ENCODE results near the gene CCDC188.

Gene CCDC188

DNA sequence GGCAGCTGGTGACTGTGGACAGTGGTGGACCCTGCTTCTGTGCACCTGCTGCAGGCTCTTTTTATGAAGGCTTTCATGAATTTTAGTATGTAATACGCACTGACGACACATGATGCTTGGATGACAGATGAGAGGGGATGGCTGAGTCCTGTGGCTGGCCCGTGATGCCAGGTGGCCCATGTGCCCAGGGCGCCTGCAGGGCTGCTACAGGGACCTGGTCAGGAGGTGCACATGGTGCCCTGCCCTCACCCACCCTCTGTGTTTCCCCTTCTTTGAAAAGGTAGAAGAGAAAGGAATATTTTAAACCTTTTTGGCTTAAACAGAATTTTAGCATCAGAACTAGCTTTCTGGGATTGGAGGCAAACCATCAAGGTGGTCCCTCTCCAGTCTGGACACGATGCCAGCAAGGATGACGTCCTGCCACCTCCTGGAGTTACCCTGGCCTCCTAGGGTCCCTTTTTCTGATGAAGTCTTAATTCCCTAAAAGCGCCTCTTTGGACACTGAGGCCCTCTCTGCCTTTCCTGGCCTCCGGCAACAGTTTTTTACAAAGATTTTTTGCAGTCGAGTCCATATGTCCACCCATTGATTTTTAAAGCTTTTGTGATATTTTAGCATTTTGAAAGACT, 40.4 kb downstream of the CCDC188 start:
- peaks cover 39% of the 10 kb centered on the region for H3K4me1 Mint-ChIP-seq
- no peak overlapping the region for H3K4me3 Mint-ChIP-seq
- peak overlapping the region; percentile 95 for H3K27ac Mint-ChIP-seq
- ATAC-seq (no peak), DNase-seq (no peak)
- no peaks in the 10 kb centered on the region for H3K27me3 Mint-ChIP-seq
- no peaks in the 10 kb centered on the region for H3K9me3 Mint-ChIP-seq
- H3K36me3 Mint-ChIP-seq (ENCODE audit: low read depth): peaks cover 21% of the 10 kb centered on the region

DNA sequence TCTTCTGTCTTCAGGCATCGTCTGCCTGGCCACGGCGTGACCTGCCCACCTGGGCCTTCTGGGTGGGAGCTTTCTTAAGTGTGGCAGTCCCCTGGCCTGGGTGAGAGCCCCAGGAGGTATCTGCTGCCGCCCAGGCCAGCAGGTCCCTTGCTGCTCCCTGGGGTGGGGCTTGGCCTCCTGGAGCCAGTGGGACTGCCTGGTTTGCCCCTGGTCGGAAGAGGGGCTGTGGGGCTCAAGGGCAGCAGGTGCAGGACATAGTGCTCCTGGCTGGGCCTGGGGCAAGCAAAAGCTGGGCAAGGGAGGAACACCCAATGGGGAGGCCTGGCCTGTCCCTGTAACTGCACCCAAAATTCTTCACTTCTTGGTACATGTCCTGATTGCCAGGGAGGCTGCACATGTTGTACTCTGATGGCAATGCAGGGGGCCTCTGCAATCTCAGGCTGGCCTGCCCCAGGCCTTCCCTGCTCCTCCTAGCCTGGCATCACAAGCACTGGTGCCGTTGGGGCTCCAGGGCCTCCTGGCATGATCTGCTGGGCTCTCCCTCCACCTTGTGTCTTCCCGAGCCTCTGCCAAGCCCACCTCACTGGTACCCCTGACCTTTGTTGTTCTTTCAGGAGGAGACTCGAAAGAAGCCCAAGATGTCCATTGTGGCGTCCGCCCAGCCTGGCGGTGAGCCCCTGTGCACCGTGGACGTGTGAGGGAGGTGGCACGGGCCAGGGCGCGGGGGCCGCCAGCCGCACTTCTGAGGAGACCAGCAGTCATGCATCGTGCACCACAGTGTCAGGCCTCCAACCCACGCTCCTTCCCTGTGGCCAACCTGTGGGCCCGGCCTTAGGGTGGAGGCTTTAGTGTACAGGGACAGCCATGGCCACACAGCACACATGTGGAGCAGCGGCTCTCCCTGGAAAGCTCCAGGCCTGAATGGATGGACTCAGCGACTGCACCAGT, 41.2 kb downstream of the CCDC188 start:
- H3K4me3 Mint-ChIP-seq: no peak overlapping the region
- H3K27me3 Mint-ChIP-seq: no peaks in the 10 kb centered on the region
- no peaks in the 10 kb centered on the region for H3K9me3 Mint-ChIP-seq
- no peak for DNase-seq
- H3K36me3 Mint-ChIP-seq (ENCODE audit: low read depth): peaks cover 19% of the 10 kb centered on the region
- H3K4me1 Mint-ChIP-seq: peaks cover 32% of the 10 kb centered on the region
- peak overlapping the region; percentile 60 for H3K27ac Mint-ChIP-seq
- no peak for ATAC-seq

DNA sequence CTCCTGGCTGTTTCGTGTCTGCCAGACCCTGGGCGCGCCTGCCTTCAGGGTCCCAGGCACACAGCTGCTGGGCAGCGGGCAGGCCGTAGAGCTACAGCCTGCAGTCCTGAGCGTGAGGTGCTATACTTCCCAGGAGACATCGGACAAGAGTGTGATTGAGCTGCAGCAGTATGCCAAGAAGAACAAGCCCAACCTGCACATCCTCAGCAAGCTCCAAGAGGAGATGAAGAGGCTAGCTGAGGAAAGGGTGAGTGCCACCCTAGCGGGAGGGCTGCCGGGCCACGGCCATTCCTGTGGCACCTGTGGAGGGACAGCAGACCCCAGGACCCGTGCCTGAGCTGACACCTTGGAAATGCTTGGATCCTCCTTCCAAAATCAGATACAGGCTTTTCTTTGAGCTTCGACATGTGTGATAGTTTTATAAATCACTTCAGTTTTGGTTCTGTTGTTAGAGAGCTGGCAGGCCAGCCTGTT, 42.1 kb downstream of the CCDC188 start:
- no peak overlapping the region for H3K27ac Mint-ChIP-seq
- H3K27me3 Mint-ChIP-seq: no peaks in the 10 kb centered on the region

DNA sequence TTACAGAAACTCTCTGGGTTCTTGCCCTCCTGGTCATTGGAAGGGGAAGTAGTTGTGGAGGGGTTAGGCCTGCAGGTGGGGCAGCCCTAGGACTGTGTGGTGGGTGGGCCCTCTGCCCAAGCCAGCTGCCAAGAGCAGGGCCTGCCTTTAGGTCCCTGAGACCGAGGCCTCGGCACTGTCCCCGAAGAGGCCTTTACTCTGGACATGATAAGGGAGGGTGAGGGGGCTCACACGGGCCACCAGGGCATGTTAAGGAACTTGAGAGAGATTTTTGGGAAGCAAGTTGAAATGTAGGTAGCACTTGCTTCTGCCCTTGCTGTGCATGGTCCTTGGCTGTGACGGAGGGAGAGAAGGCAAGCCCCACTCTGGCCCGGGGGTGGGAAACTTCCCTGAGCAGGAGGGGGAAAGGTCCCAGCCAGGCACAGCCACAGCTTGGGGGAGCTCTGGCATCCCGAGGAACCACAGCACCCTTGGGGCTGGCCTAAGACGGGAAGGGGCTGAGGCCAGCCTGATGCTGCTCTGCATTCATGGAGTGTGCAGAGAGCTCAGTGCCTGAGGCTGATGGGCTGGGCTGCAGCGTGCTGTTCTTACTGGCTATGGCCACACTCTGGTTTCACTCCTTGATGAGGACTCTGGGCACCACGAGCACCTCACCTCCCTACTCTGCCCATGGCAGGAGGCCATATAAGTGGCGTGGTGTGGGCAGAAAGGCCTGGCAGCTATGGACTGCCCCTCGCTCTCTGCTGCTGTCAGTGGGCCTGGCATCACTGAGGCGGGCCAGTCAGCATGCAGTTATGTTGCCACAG, 42.7 kb downstream of the CCDC188 start:
- Mint-ChIP-seq H3K36me3 (ENCODE audit: low read depth) (peaks cover 18% of the 10 kb centered on the region), H3K27me3 (no peaks in the 10 kb centered on the region), H3K4me3 (no peak overlapping the region), H3K9me3 (no peaks in the 10 kb centered on the region), H3K4me1 (peaks cover 25% of the 10 kb centered on the region), H3K27ac (no peak overlapping the region)
- DNase-seq (no peak), ATAC-seq (no peak)

More for the DNA sequence above, 42.1 kb downstream of the CCDC188 start:
- peaks cover 15% of the 10 kb centered on the region for H3K36me3 Mint-ChIP-seq (ENCODE audit: low read depth)
- H3K4me1 Mint-ChIP-seq: peaks cover 26% of the 10 kb centered on the region
- no peak overlapping the region for H3K4me3 Mint-ChIP-seq
- no peaks in the 10 kb centered on the region for H3K9me3 Mint-ChIP-seq
- no peak for ATAC-seq
- no peak for DNase-seq

DNA sequence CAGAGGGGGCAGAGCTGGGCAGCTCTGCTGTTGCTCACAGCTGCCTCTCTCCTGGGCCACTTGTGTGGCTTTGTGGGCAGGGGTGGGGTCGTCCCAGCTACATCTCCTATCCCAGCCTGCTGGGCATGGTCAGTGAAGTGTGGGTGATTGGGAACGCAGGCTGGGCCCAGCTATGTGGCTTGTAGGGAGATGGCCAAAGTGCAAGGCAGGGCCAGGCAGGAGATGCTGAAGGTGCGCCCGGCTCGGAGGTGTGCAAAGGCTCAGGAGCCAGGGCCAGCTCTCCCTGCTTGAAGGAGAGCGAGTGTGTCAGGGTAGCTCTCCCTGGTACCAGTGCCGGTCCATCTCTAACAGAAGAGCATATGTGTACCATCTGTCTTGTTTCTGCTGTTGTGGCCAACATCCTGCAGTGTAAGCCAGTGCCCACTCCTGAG, 43.4 kb downstream of the CCDC188 start:
- no peaks in the 10 kb centered on the region for H3K9me3 Mint-ChIP-seq
- H3K27me3 Mint-ChIP-seq: no peaks in the 10 kb centered on the region
- H3K27ac Mint-ChIP-seq: no peak overlapping the region
- H3K4me1 Mint-ChIP-seq: peaks cover 23% of the 10 kb centered on the region
- H3K36me3 Mint-ChIP-seq (ENCODE audit: low read depth): peaks cover 19% of the 10 kb centered on the region
- H3K4me3 Mint-ChIP-seq: no peak overlapping the region
- no peak for DNase-seq
- ATAC-seq: no peak

DNA sequence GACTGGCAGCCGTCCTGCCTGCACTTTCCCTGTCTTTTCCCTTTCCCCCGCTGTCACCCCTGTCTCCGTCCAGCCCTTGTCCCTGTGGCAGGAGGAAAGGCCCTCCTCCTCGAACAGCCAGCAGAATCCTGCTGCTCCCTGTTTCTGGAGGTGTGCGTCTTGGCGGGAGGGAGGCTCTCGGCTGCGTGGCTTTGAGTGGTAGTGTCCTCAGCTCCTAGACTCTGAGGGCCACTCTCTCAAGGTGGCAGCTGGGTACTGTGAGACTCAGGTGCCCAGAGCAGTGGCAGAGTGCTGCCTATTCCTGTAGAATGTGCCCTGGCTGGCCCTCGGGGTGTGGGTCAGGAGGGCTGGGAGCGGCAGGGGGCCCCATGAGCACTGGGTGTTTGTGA, 44.0 kb downstream of the CCDC188 start:
- Mint-ChIP-seq H3K27me3 (no peaks in the 10 kb centered on the region), H3K27ac (no peak overlapping the region), H3K9me3 (no peaks in the 10 kb centered on the region), H3K4me3 (no peak overlapping the region), H3K36me3 (ENCODE audit: low read depth) (peaks cover 23% of the 10 kb centered on the region), H3K4me1 (peaks cover 23% of the 10 kb centered on the region)
- DNase-seq (no peak), ATAC-seq (no peak)

DNA sequence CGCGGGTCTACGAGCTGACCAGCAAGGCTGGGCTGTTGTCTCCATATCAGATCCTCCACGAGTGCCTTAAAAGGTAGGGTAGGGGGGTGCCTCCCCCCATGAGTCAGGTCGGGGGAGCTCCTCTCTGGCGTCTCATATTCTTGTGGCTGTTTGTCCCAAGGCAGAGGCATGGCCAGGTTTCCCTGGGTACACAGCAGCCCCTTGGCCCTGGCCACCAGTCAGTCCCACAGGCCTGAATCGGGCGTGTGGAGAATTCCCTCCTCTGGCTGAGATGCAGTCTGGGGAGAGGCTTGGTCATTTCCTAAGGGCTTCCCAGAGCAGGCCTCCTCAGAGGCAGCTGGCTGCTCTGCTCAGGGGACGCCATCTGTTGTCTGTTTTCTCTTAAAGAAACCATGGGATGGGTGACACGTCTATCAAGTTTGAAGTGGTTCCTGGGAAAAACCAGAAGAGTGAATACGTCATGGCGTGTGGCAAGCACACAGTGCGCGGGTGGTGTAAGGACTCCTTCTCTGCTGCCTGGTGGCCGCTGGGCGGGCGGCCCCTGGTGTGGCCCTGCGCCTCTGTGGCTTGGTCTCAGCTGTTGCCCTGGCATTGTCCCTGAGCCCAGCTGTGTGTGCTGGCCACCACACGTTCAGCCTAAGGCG, 44.5 kb downstream of the CCDC188 start:
- ATAC-seq (no peak), DNase-seq (no peak)
- Mint-ChIP-seq H3K27me3 (no peaks in the 10 kb centered on the region), H3K36me3 (ENCODE audit: low read depth) (peaks cover 26% of the 10 kb centered on the region), H3K9me3 (no peaks in the 10 kb centered on the region), H3K27ac (no peak overlapping the region), H3K4me1 (peaks cover 24% of the 10 kb centered on the region), H3K4me3 (no peak overlapping the region)

DNA sequence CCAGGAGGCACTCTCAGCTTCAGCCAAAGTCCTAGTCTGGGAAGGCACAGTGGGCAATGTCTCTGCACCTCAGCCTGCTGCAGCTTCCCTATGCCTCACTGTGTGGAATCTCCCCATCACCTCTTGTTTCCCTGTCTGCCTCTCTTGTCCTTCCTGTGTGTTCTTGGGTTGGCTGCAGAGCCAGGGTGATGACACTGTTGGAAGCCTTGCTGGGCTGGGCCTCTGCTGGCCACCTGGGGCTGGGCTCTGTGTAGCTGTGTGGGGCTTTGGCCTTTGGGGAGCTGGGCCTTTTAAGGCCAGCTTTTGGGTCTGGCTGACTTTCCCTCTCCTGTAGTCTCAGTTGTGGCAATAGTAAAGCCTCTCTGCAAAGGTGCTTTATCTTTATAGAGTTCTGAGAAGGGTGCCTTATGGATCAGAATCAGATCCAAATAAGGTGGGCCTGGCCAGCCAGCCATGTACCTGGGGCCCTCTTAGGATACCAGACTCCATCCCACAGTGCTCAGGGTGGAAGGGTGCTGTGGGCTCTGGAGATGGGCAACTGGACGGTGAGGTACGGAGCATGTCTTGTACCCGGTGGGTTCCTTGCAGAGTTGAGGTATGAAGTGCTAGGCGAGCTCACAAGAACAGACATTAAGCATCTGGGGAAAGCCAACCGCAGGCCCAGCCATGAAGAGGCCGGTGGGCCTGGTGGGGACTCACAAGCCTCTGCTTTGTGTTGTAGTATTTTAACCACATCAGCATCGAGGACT, 45.2 kb downstream of the CCDC188 start:
- Mint-ChIP-seq H3K27me3 (no peaks in the 10 kb centered on the region), H3K36me3 (ENCODE audit: low read depth) (peaks cover 27% of the 10 kb centered on the region), H3K4me1 (peaks cover 24% of the 10 kb centered on the region), H3K27ac (peak overlapping the region; percentile 31), H3K9me3 (no peaks in the 10 kb centered on the region), H3K4me3 (no peak overlapping the region)
- ATAC-seq (no peak), DNase-seq (no peak)

DNA sequence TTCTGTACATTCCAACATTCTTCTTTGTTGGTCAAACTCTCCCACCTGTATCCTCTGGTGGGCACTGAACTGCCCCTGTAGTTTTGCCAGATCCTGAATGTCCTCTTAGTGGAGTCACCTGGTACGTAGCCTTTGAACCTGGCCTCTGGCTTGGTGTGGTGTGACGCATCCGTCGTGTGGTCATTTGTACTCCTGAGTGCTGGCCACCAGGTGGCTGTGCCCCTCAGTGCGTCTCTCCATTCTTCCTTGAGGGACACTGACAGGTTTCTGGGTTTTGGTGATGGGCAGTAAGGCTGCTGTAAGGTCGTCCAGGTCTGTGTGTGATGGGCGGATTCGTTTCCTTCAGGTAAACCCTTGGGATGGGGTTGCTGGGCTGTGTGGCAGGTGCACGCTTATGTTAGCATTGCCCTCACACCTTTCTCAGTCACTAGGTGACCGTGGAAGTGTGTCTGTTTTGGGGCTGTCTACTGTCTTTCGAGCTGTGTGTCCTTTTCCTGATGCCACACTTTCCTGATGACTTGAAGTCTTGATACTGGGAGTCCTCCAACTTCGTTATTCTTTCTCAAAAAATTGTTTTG, 48.6 kb downstream of the CCDC188 start:
- Mint-ChIP-seq H3K36me3 (ENCODE audit: low read depth) (peaks cover 50% of the 10 kb centered on the region), H3K4me1 (peaks cover 49% of the 10 kb centered on the region), H3K4me3 (peak overlapping the region; percentile 11)

DNA sequence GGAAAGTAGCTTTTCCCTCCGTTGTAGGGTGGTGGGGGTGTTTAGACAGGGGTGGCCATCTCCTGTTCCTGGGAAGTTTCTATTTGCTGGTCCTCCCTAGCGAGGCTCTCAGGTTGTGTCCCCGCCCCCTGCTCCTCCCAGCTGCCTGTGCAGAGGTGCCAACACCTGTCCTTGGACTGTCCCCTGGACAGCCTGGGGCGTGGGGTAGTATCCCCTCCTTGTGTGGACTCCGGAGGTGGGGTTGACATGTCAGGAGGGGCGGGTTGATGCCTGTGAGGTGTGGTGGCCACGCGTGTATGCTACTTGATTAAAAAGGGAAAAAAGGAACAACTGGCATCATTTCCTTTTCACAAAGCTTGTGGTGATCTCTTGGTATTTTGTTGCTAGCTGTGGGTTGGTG, 49.2 kb downstream of the CCDC188 start:
- DNase-seq (no peak), ATAC-seq (no peak)
- Mint-ChIP-seq H3K27ac (peak overlapping the region; percentile 95), H3K27me3 (no peaks in the 10 kb centered on the region), H3K4me1 (peaks cover 52% of the 10 kb centered on the region), H3K4me3 (no peak overlapping the region), H3K36me3 (ENCODE audit: low read depth) (peaks cover 56% of the 10 kb centered on the region), H3K9me3 (no peaks in the 10 kb centered on the region)

More for the DNA sequence above, 48.6 kb downstream of the CCDC188 start:
- Mint-ChIP-seq H3K9me3 (no peaks in the 10 kb centered on the region), H3K27me3 (no peaks in the 10 kb centered on the region), H3K27ac (peak overlapping the region; percentile 95)
- ATAC-seq (no peak), DNase-seq (no peak)

DNA sequence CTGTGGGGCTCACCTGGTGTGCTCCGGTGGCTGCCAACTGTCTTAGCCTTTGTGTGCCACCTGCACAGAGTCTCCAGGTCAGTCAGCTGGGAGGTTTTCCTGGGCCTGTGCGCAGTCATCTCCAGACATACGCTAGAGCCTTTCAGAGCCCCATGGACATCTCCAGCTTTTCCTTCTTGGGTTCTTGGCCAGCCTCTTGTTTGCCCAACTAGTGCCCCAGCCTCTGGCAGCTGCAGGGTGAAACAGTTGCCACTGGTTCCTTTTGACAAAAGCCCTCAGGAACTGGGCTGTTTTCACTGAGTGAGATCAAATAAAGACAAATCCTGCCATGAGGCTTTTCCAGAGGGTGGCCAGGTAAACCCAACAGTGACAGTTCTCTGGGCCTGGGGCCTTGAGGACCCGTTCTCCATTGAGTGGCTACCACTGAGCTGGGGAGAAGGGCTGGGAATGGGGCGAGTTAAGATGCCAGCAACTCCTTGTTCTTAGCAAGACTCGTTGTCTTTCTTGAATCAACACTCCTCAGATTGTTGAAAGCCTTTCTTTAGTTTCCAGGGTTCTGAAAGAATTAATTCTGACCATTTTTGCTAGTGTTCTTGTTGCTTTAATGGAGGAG, 51.6 kb downstream of the CCDC188 start:
- no peak for DNase-seq
- H3K4me1 Mint-ChIP-seq: peaks cover 71% of the 10 kb centered on the region
- H3K27me3 Mint-ChIP-seq: no peaks in the 10 kb centered on the region
- peak overlapping the region; percentile 95 for H3K27ac Mint-ChIP-seq
- no peak overlapping the region for H3K4me3 Mint-ChIP-seq
- H3K36me3 Mint-ChIP-seq (ENCODE audit: low read depth): peaks cover 76% of the 10 kb centered on the region
- ATAC-seq: no peak
- H3K9me3 Mint-ChIP-seq: no peaks in the 10 kb centered on the region
